Activated B cell treated with CpG ODN at 0.5 μM for 24 hours (primary cell): ENCODE measurements around the gene NLN. TPM values are rescaled to one million over a fixed set of nuclear protein-coding genes. Genes with fewer than 3 reads are reported as not detected.
A peak's percentile ranks its signal among the peaks of the same experiment; 100 is the strongest.
"Not testable (repeated sequence)": the region's sequence is repeated elsewhere in the genome, so short reads cannot be mapped to it uniquely, and the experiment has no call there.

ENCODE experiments used
- ATAC-seq: fragments of 200-7000 bp; cut with Tn5 transposase; one replicate; pipeline ENCODE4 v1.10.0; 2021; ENCODE audit warnings: low read depth, mild to moderate bottlenecking, moderate library complexity
- CTCF ChIA-PET: fragments of 350-600 bp; sonication (Branson Sonifier 250); formaldehyde crosslinking; loops from one replicate; lab custom pipeline; 2021; ENCODE audit warnings: antibody characterized with exemption; lab: Charles Lee
- POLR2A ChIA-PET: fragments of 350-600 bp; sonication (Branson Sonifier 250); formaldehyde crosslinking; loops from one replicate; lab custom pipeline; 2021; ENCODE audit warnings: antibody characterized with exemption; lab: Charles Lee
- DNase-seq: peaks from one replicate; pipeline ENCODE4 v3.0.0; 2022
- H3K27ac Mint-ChIP-seq: one replicate; pipeline ENCODE4 v1.8.0; 2020; ENCODE audit warnings: mixed read lengths
- H3K27me3 Mint-ChIP-seq: one replicate; pipeline ENCODE4 v1.8.0; 2021; ENCODE audit warnings: mixed read lengths
- H3K36me3 Mint-ChIP-seq: one replicate; pipeline ENCODE4 v1.8.0; 2021; ENCODE audit warnings: low read depth, mixed read lengths
- H3K4me1 Mint-ChIP-seq: one replicate; pipeline ENCODE4 v1.8.0; 2021; ENCODE audit warnings: mixed read lengths
- H3K4me3 Mint-ChIP-seq: one replicate; pipeline ENCODE4 v1.8.0; 2020; ENCODE audit warnings: mild to moderate bottlenecking, mixed read lengths
- H3K9me3 Mint-ChIP-seq: one replicate; pipeline ENCODE4 v1.8.0; 2020; ENCODE audit warnings: mixed read lengths
- intact Hi-C: fragments of 100-400 bp; cut with micrococcal nuclease; formaldehyde crosslinking; loops from one replicate; pipeline ENCODE4 v1.15.1; 2024
- total RNA-seq: library from RNA; stranded (reverse); gene quantifications from 2 replicates; pipeline ENCODE4 v1.2.3, GENCODE V29; 2022
- TF ChIP-seq, protein P1 (sequence below): fragments of 200-600 bp; IDR thresholded peaks from one replicate; pipeline ENCODE4 v1.8.0; 2022; ENCODE audit warnings: antibody characterized with exemption, mild to moderate bottlenecking

The NLN gene
- 14.2 and 16.5 TPM in 2 replicates for total RNA-seq

- Mint-ChIP-seq H3K27me3 (no peaks in the 10 kb centered on the region), H3K36me3 (peaks cover 8% of the 10 kb centered on the region), H3K9me3 (no peaks in the 10 kb centered on the region), H3K4me3 (peak within 1 kb of the TSS; percentile 89), H3K27ac (peak within 1 kb of the TSS; percentile 88), H3K4me1 (peaks cover 24% of the 10 kb centered on the region)
- intact Hi-C loops = loop anchor here (1.0 kb wide), 4 partner anchors 98 to 422 kb away; partner anchors contain the start of genes CENPK, PPWD1, SREK1 and TRIM23
- ChIA-PET POLR2A (interaction anchor here (0.5 to 3.8 kb wide), 5 partner anchors 26 to 422 kb away, joined by 3 to 29 read pairs (median 5); partner anchors contain the start of genes ERBIN, SREK1 and TRIM23), CTCF (interaction anchor here (1.5 kb wide), 1 partner anchor 14 kb away, joined by 3 read pairs; no protein-coding TSS in a partner anchor)
- DNase-seq = peak; percentile 92
- TF ChIP-seq, protein P1, sequence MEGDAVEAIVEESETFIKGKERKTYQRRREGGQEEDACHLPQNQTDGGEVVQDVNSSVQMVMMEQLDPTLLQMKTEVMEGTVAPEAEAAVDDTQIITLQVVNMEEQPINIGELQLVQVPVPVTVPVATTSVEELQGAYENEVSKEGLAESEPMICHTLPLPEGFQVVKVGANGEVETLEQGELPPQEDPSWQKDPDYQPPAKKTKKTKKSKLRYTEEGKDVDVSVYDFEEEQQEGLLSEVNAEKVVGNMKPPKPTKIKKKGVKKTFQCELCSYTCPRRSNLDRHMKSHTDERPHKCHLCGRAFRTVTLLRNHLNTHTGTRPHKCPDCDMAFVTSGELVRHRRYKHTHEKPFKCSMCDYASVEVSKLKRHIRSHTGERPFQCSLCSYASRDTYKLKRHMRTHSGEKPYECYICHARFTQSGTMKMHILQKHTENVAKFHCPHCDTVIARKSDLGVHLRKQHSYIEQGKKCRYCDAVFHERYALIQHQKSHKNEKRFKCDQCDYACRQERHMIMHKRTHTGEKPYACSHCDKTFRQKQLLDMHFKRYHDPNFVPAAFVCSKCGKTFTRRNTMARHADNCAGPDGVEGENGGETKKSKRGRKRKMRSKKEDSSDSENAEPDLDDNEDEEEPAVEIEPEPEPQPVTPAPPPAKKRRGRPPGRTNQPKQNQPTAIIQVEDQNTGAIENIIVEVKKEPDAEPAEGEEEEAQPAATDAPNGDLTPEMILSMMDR = no peak
- ATAC-seq = peak; percentile 97
These were observed at the start of gene NLN, which contains the start of gene SGTB for GRCh38 chr5:65721720-65722574. NLN (plus strand) TSS chr5:65722205; CDS start chr5:65722374, 169 bp downstream. SGTB (minus strand) TSS chr5:65722109; CDS start chr5:65720807, 1,302 bp downstream.

DNA sequence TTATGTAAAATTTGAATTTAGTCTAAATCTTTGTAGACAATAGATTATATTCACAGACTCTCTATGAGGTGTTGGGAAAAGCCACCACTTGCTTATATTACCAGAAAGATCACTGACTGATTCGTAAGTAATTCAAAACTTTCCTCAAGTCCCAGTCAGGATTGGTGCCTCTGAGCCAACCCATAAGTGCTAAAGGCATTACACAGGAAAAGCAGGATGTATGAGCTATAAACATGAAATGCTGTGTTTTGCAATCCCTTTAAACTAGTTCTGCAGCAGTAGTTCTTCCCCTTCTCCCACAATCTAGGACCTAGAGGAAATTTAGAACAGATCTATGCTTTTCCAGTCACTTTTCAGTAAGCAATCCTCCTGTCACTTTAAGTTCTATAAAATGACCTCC is 49.2 kb upstream of the NLN start:
- no peak overlapping the region for H3K4me3 Mint-ChIP-seq
- ATAC-seq = no peak
- H3K27me3 Mint-ChIP-seq = no peaks in the 10 kb centered on the region
- H3K4me1 Mint-ChIP-seq = no peaks in the 10 kb centered on the region
- ChIA-PET POLR2A (interaction anchor here (0.5 kb wide), 1 partner anchor 573 kb away, joined by 4 read pairs; no protein-coding TSS in a partner anchor), CTCF (no interaction called here)
- H3K9me3 Mint-ChIP-seq = no peaks in the 10 kb centered on the region
- peaks cover 68% of the 10 kb centered on the region for H3K36me3 Mint-ChIP-seq
- TF ChIP-seq, protein P1 = no peak
- intact Hi-C loops = no loop called here
- no peak overlapping the region for H3K27ac Mint-ChIP-seq
- no peak for DNase-seq

- POLR2A ChIA-PET = no interaction called here
- TF ChIP-seq, protein P1 = no peak
- H3K27me3 Mint-ChIP-seq = no peaks in the 10 kb centered on the region
- no peaks in the 10 kb centered on the region for H3K9me3 Mint-ChIP-seq
- CTCF ChIA-PET = no interaction called here
- H3K4me3 Mint-ChIP-seq = no peak overlapping the region
- H3K27ac Mint-ChIP-seq = no peak overlapping the region
- no peak for ATAC-seq
- H3K36me3 Mint-ChIP-seq = peaks cover 83% of the 10 kb centered on the region
- no peak for DNase-seq
- no peaks in the 10 kb centered on the region for H3K4me1 Mint-ChIP-seq
- intact Hi-C loops = no loop called here
These were observed 47.3 kb upstream of the NLN start for GRCh38 chr5:65674749-65675148.

GRCh38 chr5:65676056-65676455 is 45.9 kb upstream of the NLN start:
- POLR2A ChIA-PET, H3K9me3 Mint-ChIP-seq, H3K27me3 Mint-ChIP-seq: not testable (repeated sequence)

GRCh38 chr5:65682148-65682547 is 39.9 kb upstream of the NLN start:
- Mint-ChIP-seq H3K27ac (no peak overlapping the region), H3K36me3 (peaks cover 76% of the 10 kb centered on the region)

More at GRCh38 chr5:65676056-65676455, 45.9 kb upstream of the NLN start:
- ATAC-seq, DNase-seq, H3K27ac Mint-ChIP-seq, H3K4me1 Mint-ChIP-seq, H3K4me3 Mint-ChIP-seq, CTCF ChIA-PET, intact Hi-C loops: not testable (repeated sequence)
- peaks cover 85% of the 10 kb centered on the region for H3K36me3 Mint-ChIP-seq

More at GRCh38 chr5:65682148-65682547, 39.9 kb upstream of the NLN start:
- ChIA-PET CTCF (no interaction called here), POLR2A (no interaction called here)
- no peaks in the 10 kb centered on the region for H3K4me1 Mint-ChIP-seq
- H3K9me3 Mint-ChIP-seq = no peaks in the 10 kb centered on the region
- DNase-seq (no peak), ATAC-seq (no peak)
- TF ChIP-seq, protein P1 = no peak
- no peak overlapping the region for H3K4me3 Mint-ChIP-seq
- intact Hi-C loops = no loop called here
- no peaks in the 10 kb centered on the region for H3K27me3 Mint-ChIP-seq
